ENCODE results near the gene DCLK1.

DCLK1 gene

DNA sequence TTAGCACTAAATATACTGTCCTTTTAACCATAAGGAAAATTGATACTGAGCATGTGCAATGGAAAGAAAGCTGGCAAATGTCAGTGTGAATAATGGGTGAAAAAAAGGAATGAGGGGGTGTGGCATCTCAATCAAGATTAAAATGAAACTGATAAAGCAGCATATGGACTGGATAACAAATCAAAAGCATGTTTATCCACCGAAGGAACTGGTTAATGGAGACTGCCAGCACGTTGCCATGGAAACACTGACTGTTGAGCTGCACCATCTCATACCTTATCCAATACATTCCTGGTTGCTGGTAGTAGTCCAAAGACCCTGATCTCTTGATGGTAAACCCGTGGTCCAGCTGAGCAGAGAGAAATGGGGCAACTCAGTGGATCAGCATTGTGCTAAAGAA is 343.2 kb downstream of the DCLK1 start:
- DNase-seq (ENCODE audit: low read depth in 2 of 2), result no peak

DNA sequence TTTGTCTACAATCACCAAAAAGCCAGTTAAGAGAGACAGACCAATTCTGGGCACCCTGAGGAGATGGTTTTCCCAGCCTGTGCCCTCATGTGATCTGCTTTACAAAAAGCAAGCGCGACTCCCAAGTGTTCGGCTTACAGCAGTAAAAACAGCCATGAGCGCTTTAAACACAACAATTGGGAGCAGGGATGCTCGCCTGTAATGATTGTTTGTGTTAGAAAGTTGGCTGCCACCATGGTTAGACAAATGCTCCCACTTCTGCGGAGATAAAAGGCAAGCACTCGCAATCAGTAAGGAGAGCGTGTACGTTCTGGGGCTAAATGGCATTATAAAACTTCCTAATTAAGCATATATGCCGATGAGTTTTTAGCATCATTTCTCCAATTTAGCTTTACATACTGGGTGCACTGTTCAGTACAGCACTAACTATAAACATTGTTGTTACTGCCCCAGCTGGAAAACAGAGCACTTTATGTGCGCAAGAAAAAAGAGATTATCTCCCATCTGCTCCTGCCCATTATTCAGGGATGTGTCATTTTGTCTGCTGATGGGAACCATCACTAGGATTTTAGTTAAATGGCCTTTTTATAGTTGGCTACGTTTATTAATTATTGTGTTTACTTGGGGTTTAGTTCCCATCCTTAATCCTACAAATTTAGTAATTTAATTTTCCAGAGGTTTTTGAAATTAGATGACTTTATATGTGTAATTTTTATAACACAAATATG is 345.4 kb downstream of the DCLK1 start:
- DNase-seq (ENCODE audit: low read depth in 2 of 2), result no peak

DNA sequence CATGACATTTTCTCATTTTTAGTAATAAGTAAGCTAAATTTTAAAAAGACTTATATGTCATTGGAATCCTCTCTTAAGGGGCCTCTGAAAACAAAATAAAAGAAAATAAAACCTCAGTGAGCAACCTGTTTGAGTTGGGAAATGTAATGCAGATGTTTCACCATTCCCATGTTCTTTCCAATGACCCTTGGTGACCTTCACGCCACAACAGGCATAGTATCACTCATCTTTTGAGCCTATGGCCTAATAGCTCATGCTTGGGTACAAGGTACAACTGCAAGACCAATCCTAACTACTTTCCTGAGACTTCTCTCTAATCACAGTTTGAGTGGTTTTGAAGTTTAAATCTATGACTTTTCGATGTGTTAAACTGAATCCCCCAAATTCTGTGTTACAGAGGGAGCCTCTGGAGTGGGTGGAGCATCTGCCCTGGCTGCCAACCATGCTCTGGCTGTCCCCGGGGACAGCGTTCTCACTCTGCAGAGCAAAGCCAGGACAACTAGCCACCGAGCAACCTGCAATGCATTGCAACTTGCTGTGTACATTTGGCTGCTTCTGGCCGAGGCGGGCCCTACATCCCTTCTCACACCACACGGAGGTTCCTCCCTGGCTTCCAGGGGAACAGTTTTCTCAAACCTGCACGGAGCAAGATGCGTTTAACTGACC is 346.8 kb downstream of the DCLK1 start:
- DNase-seq (ENCODE audit: low read depth in 2 of 2), result no peak

DNA sequence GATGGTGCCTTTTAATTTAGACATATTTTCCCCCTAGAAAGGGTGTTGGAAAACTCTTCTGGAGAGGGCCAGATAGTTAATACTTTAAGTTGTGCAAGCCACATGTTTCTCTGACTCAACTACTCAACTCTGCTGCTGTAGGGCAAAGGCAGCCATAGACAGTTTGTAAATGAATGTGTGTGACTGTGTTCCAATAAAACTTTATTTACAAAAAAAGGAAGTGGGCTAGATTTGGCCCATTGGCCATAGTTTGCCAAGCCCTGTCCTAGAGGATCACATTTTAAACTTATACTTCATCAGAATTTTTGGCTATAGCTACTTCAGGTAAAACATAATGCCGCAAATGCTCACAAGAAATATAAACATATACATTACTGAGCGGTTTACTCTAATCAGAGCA is 348.4 kb downstream of the DCLK1 start:
- DNase-seq (ENCODE audit: low read depth in 2 of 2), result no peak

DNA sequence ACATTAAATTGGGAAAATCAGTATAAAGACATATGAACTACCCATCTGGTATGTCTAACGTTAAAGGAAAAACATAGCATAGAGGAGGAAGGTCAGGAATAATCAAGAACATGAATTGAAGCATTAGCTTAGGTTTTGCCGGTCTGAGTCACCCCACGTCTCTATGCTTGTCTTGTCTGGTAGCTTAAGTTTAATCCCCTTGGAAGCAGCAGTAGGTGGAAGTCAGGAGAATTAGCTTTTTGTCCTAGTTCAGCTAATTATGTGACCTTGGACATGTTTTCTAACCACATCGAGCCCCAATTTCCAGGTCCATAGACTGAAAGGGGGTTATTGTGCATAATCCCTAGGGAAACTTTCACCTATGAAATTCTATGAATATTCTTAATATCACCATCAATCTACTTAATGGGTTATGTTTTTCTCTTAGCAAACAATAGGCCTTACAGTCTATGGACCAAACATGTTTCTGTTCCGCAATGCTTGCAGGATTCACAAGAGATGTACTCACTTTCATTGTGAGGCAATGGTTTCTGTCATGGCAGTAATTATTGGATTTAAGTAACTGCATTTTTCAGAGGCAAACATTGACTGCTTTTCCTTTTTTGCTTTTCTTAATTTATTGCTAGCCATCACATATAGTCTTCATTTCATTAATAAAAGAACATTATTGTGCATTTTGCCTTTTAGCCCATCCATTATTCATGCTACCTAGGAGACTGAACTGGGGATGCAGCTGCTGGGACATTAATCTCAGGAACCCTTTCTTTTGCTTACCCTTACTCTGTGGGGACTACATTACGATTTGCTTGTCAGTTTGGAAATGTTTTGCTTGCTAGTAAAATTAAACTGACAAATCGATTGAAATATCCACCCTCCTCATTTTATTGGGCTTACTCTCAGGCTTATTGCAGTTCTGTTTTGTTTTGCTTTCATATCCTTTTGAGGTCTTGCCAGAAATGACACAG is 349.9 kb downstream of the DCLK1 start:
- DNase-seq (ENCODE audit: low read depth in 2 of 2), result no peak

DNA sequence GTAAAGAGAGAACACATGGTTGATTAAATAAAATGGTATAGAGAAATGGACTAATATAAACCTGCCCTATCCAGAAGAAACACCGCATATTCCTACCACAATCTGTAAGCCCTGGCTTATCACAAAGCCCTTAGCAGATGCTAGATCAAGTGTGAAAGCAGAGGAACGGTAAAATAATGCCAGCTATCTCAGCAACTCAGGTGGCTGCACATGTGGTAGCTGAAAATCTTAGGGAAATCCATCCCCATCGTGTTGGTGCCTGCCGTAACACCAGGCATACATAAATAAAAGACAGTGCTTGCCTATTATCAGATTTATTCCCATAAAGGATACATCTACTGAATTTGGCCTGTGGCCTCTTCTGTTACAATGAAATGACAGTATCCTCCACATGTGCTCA is 350.6 kb downstream of the DCLK1 start:
- DNase-seq (ENCODE audit: low read depth in 2 of 2), result no peak

DNA sequence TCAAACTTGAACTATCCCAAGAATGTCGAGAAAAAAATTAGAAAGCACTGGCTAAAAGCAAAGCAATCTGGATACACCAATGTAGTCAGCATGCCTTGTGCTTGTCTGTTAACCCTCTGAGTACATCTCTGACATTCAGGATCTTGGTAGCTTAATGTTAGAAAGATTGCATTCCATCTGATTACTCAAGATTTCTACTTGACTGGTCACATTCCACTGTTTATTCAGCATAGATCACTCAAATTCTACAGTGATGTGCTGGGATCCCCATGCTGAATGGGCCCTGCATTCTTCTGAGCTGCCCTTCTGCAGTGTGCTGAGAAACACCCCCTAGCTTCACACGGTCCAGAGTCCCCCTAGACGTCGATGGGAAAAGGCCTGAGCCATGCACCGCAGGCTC is 359.3 kb downstream of the DCLK1 start:
- DNase-seq (ENCODE audit: low read depth in 2 of 2), result no peak

DNA sequence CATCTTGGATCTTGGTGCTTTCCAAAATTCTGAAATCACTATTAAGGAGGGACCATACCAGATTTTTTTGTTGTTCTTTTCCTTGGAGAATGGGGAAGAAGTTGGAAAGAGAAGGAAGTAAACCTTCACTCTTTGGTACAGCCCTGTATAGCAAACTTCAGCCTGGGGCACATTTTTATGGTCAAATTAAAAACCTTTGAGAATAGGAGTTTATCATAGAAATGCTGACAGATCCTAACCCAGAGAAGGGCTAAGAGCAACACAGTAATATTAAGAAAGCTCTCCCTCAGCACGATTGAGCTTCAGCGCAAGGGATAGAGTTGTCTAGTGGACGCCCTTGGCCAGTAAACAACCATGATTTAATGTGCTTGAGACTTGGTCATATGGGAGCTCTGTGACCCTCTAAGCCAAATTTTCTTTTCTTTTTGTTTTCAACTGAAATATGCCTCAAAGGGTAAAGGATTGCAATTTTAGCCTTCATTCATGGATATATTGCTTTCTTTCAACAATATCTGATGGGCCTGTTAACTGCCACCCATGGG is 360.4 kb downstream of the DCLK1 start:
- no peak for DNase-seq (ENCODE audit: low read depth in 2 of 2)

DNA sequence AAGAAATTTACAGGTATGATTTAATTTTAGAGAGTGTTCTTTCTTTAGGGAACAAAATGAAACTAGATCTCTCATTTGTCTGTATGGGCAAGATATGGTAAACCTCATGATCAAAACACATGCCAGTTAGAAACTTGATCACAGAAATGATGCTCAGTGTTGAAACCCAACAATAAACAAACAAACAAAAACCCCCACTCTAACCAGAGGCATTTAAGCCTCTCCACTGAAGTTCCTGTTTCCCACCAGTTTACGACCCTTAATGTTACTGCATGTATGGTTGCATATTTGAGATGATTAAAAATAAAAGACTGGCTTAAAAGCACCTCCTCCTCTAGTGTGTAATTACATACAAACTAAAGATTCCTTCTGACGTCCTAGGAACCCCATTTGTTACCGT is 361.4 kb downstream of the DCLK1 start:
- no peak for DNase-seq (ENCODE audit: low read depth in 2 of 2)

DNA sequence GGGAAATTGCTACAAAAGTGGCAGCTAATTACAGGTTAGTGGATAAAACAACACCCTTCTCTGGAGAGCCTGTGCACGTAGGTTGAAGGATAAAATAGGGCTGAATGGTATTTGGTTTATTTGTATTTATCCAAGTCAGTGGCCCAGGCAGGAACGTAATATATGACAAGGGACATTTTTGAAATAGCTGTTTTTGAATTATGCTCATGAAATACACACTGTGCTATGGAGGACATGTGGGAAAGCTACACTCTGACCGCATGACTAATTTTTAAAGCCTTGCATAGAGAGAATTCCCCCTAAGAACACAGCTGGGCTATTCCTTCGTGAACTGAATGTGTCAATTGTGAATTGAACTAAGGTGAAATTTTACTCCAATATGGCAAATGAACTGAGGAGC is 362.6 kb downstream of the DCLK1 start:
- DNase-seq (ENCODE audit: low read depth in 2 of 2), result no peak

DNA sequence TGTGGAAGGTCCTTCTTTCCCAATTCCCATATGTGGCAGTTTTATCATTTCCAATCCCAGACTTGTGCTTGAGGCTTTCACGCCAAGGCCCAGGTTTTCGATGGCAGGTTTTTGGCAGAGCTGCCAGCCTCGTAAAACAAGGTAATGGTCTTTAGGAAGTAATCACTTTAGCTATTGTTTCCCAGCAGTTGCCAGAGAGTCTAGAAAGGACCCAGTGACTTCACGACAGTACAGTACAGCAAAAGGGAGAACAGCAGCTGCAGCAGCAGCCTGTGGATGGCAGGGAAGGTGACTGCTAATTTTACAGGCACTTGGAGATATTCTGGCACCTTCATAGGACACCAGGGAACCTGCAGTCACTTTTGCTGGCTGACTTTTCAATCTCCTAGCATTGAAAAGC is 363.1 kb downstream of the DCLK1 start:
- DNase-seq (ENCODE audit: low read depth in 2 of 2), result no peak

DNA sequence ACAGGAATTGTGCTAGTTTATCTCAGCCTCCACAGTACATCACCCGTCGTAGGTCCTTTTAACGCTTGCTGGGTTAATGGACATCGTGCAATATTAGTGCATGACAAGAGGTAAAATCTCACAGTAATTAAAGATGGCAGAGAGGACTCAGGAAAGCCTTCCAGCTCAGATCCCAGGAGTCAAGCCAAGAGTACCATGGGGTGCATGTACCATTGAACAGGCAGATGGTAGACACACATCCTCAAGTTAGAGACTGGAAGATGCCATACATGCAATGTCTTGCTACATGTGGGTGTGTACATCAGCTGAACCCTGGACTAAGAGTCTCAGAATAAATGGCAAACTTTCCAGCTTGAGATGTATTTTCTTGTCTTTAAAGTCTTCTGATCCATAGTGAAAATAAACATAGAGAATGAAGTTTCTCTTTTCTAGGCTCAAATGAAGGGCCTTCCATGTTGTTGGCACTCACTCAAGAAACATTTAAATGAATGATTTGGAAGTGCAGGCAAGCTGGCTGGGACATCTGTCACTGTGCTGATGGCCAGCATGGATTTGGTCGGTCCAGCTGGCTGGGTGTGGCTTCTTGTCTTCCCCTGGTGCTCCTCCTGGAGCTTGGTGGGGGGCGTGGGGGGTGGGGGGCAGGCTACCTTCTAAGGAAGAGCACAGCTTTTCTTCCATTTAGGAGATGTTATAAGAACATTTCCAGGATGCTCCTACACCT is 363.8 kb downstream of the DCLK1 start:
- no peak for DNase-seq (ENCODE audit: low read depth in 2 of 2)

DNA sequence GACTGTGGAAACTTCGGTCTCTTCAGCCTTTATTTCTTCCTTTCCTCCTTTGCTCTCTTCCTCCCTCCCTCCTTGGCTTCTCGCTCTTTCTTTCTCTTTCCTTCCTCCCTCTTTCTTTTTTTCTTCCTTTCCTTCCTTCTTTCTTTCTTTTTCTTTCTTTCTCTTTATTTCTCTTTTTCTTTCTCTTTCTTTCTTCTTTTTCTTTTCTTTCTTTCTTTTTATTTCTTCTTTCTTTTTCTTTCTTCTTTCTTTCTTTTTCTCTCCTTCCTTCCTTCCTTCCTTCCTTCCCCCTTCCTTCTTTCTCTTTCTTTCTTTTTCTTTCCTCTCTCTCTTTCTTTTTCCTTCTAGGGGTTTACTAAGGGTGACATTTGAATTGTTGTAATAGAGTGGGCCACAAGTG is 364.5 kb downstream of the DCLK1 start:
- DNase-seq (ENCODE audit: low read depth in 2 of 2), result no peak

DNA sequence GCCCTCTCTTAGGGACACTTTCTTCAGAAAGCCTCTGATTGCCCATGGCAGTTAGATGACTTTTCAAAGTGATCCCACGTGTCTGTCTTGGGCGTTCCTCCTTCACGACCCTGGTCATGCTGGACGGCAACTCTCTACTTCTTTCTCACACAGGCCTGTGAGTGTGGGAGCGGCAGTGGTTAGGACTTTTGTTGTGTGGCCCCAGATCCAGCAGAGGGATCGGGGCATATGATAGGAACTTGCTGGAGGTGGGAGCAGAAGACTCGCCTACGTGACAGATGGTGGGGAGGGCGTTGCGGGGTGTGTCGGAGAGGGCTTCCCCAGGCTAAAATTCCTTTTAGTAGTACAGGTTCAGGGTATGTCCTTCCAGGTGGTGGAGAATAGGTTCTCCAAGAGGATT is 365.2 kb downstream of the DCLK1 start:
- no peak for DNase-seq (ENCODE audit: low read depth in 2 of 2)

DNA sequence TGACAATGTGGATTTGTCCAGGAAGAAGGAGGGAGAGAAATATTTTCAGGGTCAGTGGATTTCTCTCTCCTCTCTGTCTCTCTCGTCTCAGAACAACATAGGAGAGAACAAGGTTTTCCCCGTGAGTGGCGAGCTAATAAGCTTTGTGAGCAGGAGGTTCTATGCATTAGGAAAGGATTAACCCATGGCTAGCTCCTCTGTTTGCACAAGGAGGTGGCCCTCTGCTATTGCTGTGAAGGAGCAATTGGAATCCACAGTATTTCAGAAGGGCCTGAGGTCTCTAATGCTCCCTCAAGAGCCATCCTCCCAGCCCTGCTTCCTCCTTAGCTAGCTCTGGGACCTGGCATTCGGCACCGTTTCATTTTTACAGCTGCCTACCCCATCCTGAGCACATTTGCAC is 365.8 kb downstream of the DCLK1 start:
- no peak for DNase-seq (ENCODE audit: low read depth in 2 of 2)

DNA sequence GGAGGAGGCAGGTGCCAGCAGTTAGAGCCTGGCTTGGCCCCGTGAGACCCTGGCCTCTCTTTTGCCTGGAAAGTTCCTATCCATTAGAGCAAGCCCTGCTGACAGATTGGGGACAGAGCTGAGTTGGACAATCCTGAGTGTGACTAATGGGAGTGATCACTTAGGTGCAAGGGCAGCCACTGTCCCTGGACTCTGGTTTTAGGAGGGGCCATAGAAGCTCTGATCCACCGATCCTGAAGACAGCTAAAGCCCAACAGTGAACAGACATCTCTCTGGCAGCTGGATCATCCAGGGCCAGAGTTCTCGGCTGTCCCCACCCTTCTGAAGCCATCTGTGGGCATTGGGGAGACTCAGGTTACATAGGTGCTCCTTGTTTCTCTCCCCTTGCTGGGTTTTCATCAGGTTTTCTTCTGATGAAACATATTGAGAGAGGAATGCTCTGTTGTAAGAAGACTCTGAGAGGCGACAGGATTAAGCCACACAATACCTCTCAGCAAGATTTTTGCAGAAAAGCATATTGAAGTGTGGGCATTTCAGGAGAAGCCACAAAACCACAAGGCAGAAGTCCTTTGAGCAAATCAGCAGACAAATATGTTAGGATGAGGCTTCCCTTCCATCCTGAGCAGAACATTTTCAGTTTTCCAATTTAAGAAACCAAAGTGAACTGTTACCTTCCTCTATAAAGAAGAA is 366.7 kb downstream of the DCLK1 start:
- DNase-seq (ENCODE audit: low read depth in 2 of 2), result no peak

DNA sequence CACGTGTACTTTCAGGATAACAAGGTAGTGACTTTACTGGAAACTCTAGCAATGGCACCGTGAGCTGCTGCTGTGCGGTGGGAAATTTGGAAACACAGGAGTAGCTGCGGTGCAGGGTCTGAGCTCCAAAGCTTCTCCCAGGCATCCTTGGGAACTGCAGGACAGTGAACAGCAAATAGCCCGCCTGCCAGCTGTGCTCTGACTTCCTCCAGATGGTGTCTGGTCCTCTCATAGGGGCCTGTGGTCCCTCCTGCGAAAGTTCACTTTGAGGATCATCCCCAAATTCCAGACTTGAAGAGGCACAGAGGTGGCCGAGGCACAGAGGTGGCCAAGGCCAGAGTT is 367.4 kb downstream of the DCLK1 start:
- DNase-seq (ENCODE audit: low read depth in 2 of 2), result no peak

DNA sequence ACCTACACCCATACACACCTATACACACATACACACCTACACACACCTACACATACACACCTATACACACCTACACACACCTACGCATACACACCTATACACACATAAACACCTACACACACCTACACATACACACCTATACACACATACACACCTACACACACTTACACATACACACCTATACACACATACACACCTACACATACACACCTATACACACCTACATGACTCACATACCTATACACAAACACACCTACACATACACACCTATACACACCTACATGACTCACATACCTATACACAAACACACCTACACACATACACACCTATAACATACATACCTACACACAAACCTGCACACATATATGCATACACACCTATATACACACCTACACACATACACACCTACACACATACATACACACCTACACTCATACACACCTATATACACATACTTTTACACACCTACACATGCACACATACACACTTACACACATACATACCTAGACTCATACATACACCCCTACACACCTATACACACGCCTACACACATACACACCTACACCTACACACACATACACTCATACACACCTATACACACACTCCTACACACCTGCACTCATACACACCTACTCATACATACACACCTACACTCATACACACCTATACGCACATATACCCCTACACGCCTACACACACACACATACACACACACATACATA is 368.0 kb downstream of the DCLK1 start:
- no peak for DNase-seq (ENCODE audit: low read depth in 2 of 2)

DNA sequence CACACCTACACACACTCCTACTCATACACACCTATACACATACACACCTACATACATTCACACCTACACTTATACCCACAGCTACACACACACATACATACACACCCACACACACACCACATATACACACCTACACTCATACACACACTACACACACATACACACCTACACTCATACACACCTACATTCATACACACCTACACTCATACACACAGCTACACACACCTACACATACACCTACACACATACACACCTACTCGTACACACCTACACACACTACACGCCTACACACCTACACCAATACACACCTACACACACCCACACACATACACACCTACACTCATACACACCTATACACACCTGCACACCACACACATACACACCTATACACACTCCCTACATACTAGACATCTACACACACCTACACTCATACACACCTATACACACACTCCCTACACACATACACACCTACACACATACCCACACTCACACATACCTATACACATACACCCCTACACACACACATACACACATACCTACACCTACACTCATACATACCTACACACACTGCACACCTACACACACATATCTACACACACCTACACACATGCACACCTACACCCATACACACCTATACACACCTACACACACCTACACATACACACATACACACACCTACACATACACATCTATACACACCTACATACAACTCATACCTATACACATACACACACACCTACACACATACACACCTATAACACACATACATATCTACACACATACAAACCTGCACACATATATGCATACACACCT is 369.5 kb downstream of the DCLK1 start:
- no peak for DNase-seq (ENCODE audit: low read depth in 2 of 2)

All from stimulated activated CD8-positive, alpha-beta memory T cell treated with anti-CD3 and anti-CD28 coated beads, Interleukin-15, amount 100 ng/mL, for 4 hours (primary cell).